ENCODE data around the gene NPTX2.

The NPTX2 gene

GRCh38 chr7:98617960-98618418 lies 904 bp downstream of the NPTX2 start (continued):
- TF ChIP-seq ZNF404 (tag by site-specific recombination; IDR thresholded peaks at IDR 0.05) (no peak), SP2 (tag by site-specific recombination; IDR thresholded peaks at IDR 0.05) (no peak), ZBTB20 (tag by site-specific recombination; IDR thresholded peaks at IDR 0.05) (no peak), ZFHX2 (tag by site-specific recombination; conservative IDR thresholded peaks at IDR 0.05) (peak; percentile 86), ZNF121 (tag by site-specific recombination; IDR thresholded peaks at IDR 0.05) (no peak), ZNF549 (tag by site-specific recombination; IDR thresholded peaks at IDR 0.05) (no peak), MZF1 (tag by site-specific recombination; IDR thresholded peaks at IDR 0.05; ENCODE audit: borderline replicate concordance) (no peak), ZNF366 (tag by site-specific recombination; conservative IDR thresholded peaks at IDR 0.05) (no peak), ZNF776 (tag by site-specific recombination; IDR thresholded peaks at IDR 0.05; ENCODE audit: borderline replicate concordance) (no peak), ZSCAN30 (tag by site-specific recombination; IDR thresholded peaks at IDR 0.05) (no peak), ZNF335 (tag by site-specific recombination; conservative IDR thresholded peaks at IDR 0.05) (0 out of 2 replicates have a peak, but pooled peaks have one; percentile 30), ZNF514 (tag by site-specific recombination; IDR thresholded peaks at IDR 0.05) (no peak), ZNF626 (tag by site-specific recombination; IDR thresholded peaks at IDR 0.05) (no peak), ZNF114 (tag by site-specific recombination; IDR thresholded peaks at IDR 0.05) (no peak), SALL2 (tag by site-specific recombination; IDR thresholded peaks at IDR 0.05; ENCODE audit: borderline replicate concordance) (no peak), YY2 (tag by site-specific recombination; IDR thresholded peaks at IDR 0.05) (no peak), FEZF1 (tag by site-specific recombination; IDR thresholded peaks at IDR 0.05) (no peak), ZNF148 (tag by site-specific recombination; IDR thresholded peaks at IDR 0.05; ENCODE audit: borderline replicate concordance) (no peak), IKZF3 (tag by site-specific recombination; IDR thresholded peaks at IDR 0.05) (no peak), ZNF112 (tag by site-specific recombination; IDR thresholded peaks at IDR 0.05) (no peak), ZBTB21 (tag by site-specific recombination; IDR thresholded peaks at IDR 0.05) (no peak), ZNF266 (tag by site-specific recombination; IDR thresholded peaks at IDR 0.05; ENCODE audit: low read depth) (no peak), PATZ1 (tag by site-specific recombination; IDR thresholded peaks at IDR 0.05) (peak; percentile 58; the same call in 1 of the 2 replicates), ZNF341 (tag by site-specific recombination; IDR thresholded peaks at IDR 0.05; ENCODE audit: low read depth) (no peak), ZNF510 (tag by site-specific recombination; IDR thresholded peaks at IDR 0.05; ENCODE audit: insufficient replicate concordance) (no peak), ZNF600 (tag by site-specific recombination; IDR thresholded peaks at IDR 0.05) (0 out of 2 replicates have a peak, but pooled peaks have one; percentile 12)
- TF ChIP-seq, protein P1, sequence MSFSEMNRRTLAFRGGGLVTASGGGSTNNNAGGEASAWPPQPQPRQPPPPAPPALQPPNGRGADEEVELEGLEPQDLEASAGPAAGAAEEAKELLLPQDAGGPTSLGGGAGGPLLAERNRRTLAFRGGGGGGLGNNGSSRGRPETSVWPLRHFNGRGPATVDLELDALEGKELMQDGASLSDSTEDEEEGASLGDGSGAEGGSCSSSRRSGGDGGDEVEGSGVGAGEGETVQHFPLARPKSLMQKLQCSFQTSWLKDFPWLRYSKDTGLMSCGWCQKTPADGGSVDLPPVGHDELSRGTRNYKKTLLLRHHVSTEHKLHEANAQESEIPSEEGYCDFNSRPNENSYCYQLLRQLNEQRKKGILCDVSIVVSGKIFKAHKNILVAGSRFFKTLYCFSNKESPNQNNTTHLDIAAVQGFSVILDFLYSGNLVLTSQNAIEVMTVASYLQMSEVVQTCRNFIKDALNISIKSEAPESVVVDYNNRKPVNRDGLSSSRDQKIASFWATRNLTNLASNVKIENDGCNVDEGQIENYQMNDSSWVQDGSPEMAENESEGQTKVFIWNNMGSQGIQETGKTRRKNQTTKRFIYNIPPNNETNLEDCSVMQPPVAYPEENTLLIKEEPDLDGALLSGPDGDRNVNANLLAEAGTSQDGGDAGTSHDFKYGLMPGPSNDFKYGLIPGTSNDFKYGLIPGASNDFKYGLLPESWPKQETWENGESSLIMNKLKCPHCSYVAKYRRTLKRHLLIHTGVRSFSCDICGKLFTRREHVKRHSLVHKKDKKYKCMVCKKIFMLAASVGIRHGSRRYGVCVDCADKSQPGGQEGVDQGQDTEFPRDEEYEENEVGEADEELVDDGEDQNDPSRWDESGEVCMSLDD (tag by site-specific recombination; IDR thresholded peaks at IDR 0.05), result no peak
- TF ChIP-seq, protein P2, sequence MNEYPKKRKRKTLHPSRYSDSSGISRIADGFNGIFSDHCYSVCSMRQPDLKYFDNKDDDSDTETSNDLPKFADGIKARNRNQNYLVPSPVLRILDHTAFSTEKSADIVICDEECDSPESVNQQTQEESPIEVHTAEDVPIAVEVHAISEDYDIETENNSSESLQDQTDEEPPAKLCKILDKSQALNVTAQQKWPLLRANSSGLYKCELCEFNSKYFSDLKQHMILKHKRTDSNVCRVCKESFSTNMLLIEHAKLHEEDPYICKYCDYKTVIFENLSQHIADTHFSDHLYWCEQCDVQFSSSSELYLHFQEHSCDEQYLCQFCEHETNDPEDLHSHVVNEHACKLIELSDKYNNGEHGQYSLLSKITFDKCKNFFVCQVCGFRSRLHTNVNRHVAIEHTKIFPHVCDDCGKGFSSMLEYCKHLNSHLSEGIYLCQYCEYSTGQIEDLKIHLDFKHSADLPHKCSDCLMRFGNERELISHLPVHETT (tag by site-specific recombination; IDR thresholded peaks at IDR 0.05), result no peak
- TF ChIP-seq, protein P3, sequence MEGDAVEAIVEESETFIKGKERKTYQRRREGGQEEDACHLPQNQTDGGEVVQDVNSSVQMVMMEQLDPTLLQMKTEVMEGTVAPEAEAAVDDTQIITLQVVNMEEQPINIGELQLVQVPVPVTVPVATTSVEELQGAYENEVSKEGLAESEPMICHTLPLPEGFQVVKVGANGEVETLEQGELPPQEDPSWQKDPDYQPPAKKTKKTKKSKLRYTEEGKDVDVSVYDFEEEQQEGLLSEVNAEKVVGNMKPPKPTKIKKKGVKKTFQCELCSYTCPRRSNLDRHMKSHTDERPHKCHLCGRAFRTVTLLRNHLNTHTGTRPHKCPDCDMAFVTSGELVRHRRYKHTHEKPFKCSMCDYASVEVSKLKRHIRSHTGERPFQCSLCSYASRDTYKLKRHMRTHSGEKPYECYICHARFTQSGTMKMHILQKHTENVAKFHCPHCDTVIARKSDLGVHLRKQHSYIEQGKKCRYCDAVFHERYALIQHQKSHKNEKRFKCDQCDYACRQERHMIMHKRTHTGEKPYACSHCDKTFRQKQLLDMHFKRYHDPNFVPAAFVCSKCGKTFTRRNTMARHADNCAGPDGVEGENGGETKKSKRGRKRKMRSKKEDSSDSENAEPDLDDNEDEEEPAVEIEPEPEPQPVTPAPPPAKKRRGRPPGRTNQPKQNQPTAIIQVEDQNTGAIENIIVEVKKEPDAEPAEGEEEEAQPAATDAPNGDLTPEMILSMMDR (tag by site-specific recombination; IDR thresholded peaks at IDR 0.05), result no peak
- TF ChIP-seq, protein P4, sequence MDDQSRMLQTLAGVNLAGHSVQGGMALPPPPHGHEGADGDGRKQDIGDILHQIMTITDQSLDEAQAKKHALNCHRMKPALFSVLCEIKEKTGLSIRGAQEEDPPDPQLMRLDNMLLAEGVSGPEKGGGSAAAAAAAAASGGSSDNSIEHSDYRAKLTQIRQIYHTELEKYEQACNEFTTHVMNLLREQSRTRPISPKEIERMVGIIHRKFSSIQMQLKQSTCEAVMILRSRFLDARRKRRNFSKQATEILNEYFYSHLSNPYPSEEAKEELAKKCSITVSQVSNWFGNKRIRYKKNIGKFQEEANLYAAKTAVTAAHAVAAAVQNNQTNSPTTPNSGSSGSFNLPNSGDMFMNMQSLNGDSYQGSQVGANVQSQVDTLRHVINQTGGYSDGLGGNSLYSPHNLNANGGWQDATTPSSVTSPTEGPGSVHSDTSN (CRISPR knock-in tag; IDR thresholded peaks at IDR 0.05), result no peak

Data from HEK293 (cell line).